ENCODE data around the gene CCNYL1.
"Not testable (repeated sequence)": the region's sequence is repeated elsewhere in the genome, so short reads cannot be mapped to it uniquely, and the experiment has no call there.

Gene CCNYL1

GRCh38 chr2:207734636-207735512, 23.4 kb downstream of the CCNYL1 start:
- no peak for DNase-seq (ENCODE audit: low read depth)

GRCh38 chr2:207735513-207735859, 24.0 kb downstream of the CCNYL1 start:
- not testable (repeated sequence) for DNase-seq (ENCODE audit: low read depth)

- DNase-seq (ENCODE audit: low read depth): no peak
Measured at GRCh38 chr2:207743514-207743913, 32.1 kb downstream of the CCNYL1 start.

- DNase-seq (ENCODE audit: low read depth): no peak
Measured at GRCh38 chr2:207744050-207744449, 32.6 kb downstream of the CCNYL1 start.

- DNase-seq (ENCODE audit: low read depth): no peak
Measured at GRCh38 chr2:207744451-207744850, 33.0 kb downstream of the CCNYL1 start.

- no peak for DNase-seq (ENCODE audit: low read depth)
Measured at GRCh38 chr2:207746131-207746530, 34.7 kb downstream of the CCNYL1 start.

- no peak for DNase-seq (ENCODE audit: low read depth)
Measured at GRCh38 chr2:207747653-207748560, 36.5 kb downstream of the CCNYL1 start.

- DNase-seq (ENCODE audit: low read depth): no peak
Measured at GRCh38 chr2:207748993-207749392, 37.6 kb downstream of the CCNYL1 start.

GRCh38 chr2:207749873-207750272, 38.4 kb downstream of the CCNYL1 start:
- DNase-seq (ENCODE audit: low read depth): no peak

- no peak for DNase-seq (ENCODE audit: low read depth)
Measured at GRCh38 chr2:207750345-207750744, 38.9 kb downstream of the CCNYL1 start.

GRCh38 chr2:207750876-207751275, 39.4 kb downstream of the CCNYL1 start:
- DNase-seq (ENCODE audit: low read depth): no peak

- not testable (repeated sequence) for DNase-seq (ENCODE audit: low read depth)
Measured at GRCh38 chr2:207753688-207754087, 42.2 kb downstream of the CCNYL1 start.

GRCh38 chr2:207754498-207755383, 43.3 kb downstream of the CCNYL1 start:
- DNase-seq (ENCODE audit: low read depth): no peak

- no peak for DNase-seq (ENCODE audit: low read depth)
Measured at GRCh38 chr2:207758025-207758424, 46.6 kb downstream of the CCNYL1 start.

- DNase-seq (ENCODE audit: low read depth): no peak
Measured at GRCh38 chr2:207759890-207760289, 48.5 kb downstream of the CCNYL1 start.

GRCh38 chr2:207760453-207760852, 49.0 kb downstream of the CCNYL1 start:
- DNase-seq (ENCODE audit: low read depth): no peak

- not testable (repeated sequence) for DNase-seq (ENCODE audit: low read depth)
Measured at GRCh38 chr2:207761426-207761825, 50.0 kb downstream of the CCNYL1 start.

GRCh38 chr2:207762146-207762545, 50.7 kb downstream of the CCNYL1 start:
- no peak for DNase-seq (ENCODE audit: low read depth)

GRCh38 chr2:207763303-207763917, 52.0 kb downstream of the CCNYL1 start:
- no peak for DNase-seq (ENCODE audit: low read depth)

GRCh38 chr2:207764096-207764630, 52.7 kb downstream of the CCNYL1 start:
- DNase-seq (ENCODE audit: low read depth): no peak

GRCh38 chr2:207765547-207765946, 54.1 kb downstream of the CCNYL1 start:
- no peak for DNase-seq (ENCODE audit: low read depth)

Data from stimulated activated CD8-positive, alpha-beta memory T cell treated with anti-CD3 and anti-CD28 coated beads, Interleukin-12 subunit alpha, Interleukin-12 subunit beta, amount 100 ng/mL, for 4 hours (primary cell).